SU-DHL-6 (cell line): ENCODE data around the gene NINL.
"Not testable (repeated sequence)": the region's sequence is repeated elsewhere in the genome, so short reads cannot be mapped to it uniquely, and the experiment has no call there.

Source experiments
- H2AFZ ChIP-seq: fragments of 200-600 bp; sonication (generic); 2 replicates; pipeline ENCODE4 v1.6.1; 2014; ENCODE audit warnings: low read depth, mild to moderate bottlenecking, moderate library complexity, mixed read lengths, antibody characterized with exemption, low read length; ENCODE audit not compliant: severe bottlenecking
- H3F3A ChIP-seq: fragments of 200-600 bp; shearing (Covaris generic); 2 replicates; pipeline ENCODE4 v1.6.0; 2016; ENCODE audit warnings: antibody characterized with exemption, mild to moderate bottlenecking; ENCODE audit not compliant: insufficient read depth
- H3K27ac ChIP-seq: fragments of 200-600 bp; sonication (generic); 2 replicates; pipeline ENCODE4 v1.5.1; 2016; ENCODE audit warnings: low read depth, mild to moderate bottlenecking, low read length, moderate library complexity, mixed read lengths
- H3K27me3 ChIP-seq: fragments of 200-600 bp; sonication (generic), shearing (Covaris generic); 2 replicates; pipeline ENCODE4 v1.6.0; 2014; ENCODE audit warnings: mild to moderate bottlenecking, low read length
- H3K36me3 ChIP-seq: fragments of 200-600 bp; sonication (generic); 2 replicates; pipeline ENCODE4 v1.6.1; 2014; ENCODE audit warnings: mild to moderate bottlenecking, low read length, mixed read lengths
- H3K4me2 ChIP-seq: fragments of 300-600, 200-600 bp; shearing (Covaris generic), sonication (generic); 2 replicates; pipeline ENCODE4 v1.6.0; 2014; ENCODE audit warnings: low read length, low read depth, mild to moderate bottlenecking; ENCODE audit not compliant: poor library complexity, severe bottlenecking
- H3K4me3 ChIP-seq: fragments of 200-600 bp; sonication (generic); 2 replicates; pipeline ENCODE4 v1.5.1; 2014; ENCODE audit warnings: antibody characterized with exemption, low read length, mild to moderate bottlenecking, mixed read lengths; ENCODE audit not compliant: insufficient read depth, poor library complexity, severe bottlenecking
- H3K79me2 ChIP-seq: fragments of 200-600 bp; sonication (generic); 2 replicates; pipeline ENCODE4 v1.6.1; 2014; ENCODE audit warnings: mild to moderate bottlenecking, low read length, moderate library complexity; ENCODE audit not compliant: insufficient read depth
- H3K9ac ChIP-seq: fragments of 200-600 bp; sonication (generic); 2 replicates; pipeline ENCODE4 v1.7.0; 2014; ENCODE audit warnings: mild to moderate bottlenecking, low read length
- H3K9me2 ChIP-seq: fragments of 200-600 bp; sonication (generic); replicated peaks from 2 replicates; pipeline ENCODE4 v1.6.1; 2014; ENCODE audit warnings: low read length; ENCODE audit not compliant: insufficient read depth
- H3K9me3 ChIP-seq: fragments of 200-600 bp; sonication (generic); 2 replicates; pipeline ENCODE4 v1.6.1; 2014; ENCODE audit warnings: low read length, mixed read lengths; ENCODE audit not compliant: insufficient read depth
- H4K20me1 ChIP-seq: fragments of 200-600 bp; sonication (generic); 2 replicates; pipeline ENCODE4 v1.6.1; 2014; ENCODE audit warnings: low read depth, mild to moderate bottlenecking, antibody characterized with exemption, low read length, moderate library complexity, mixed read lengths
- EZH2phosphoT487 ChIP-seq: fragments of 200-600 bp; sonication (generic), shearing (Covaris generic); conservative IDR thresholded peaks from 2 replicates; pipeline ENCODE4 v1.6.1; 2018; ENCODE audit warnings: mild to moderate bottlenecking, antibody characterized with exemption, low read length, moderate library complexity, mixed read lengths
- TF ChIP-seq, protein P1 (sequence below): fragments of 200-600 bp; sonication (generic); IDR thresholded peaks from one replicate; pipeline ENCODE4 v1.5.1; 2017; ENCODE audit warnings: antibody characterized with exemption, mild to moderate bottlenecking, low read length, moderate library complexity; ENCODE audit not compliant: insufficient read depth, poor library complexity, severe bottlenecking

Gene NINL

GRCh38 chr20:25503936-25504335 is 81.4 kb downstream of the NINL start:
- Histone ChIP-seq H3K79me2 (no peaks in the 10 kb centered on the region), H3F3A (no peaks in the 10 kb centered on the region), H2AFZ (no peak overlapping the region), H3K4me3 (no peak overlapping the region), H3K9me2 (no peaks in the 10 kb centered on the region), H4K20me1 (no peaks in the 10 kb centered on the region), H3K4me2 (no peak overlapping the region), H3K27me3 (no peaks in the 10 kb centered on the region), H3K27ac (no peak overlapping the region), H3K9ac (no peak overlapping the region), H3K9me3 (no peaks in the 10 kb centered on the region), H3K36me3 (no peaks in the 10 kb centered on the region)
- no peak for TF ChIP-seq EZH2phosphoT487

GRCh38 chr20:25503051-25503639 is 82.2 kb downstream of the NINL start:
- H3K27me3 ChIP-seq, H3K4me2 ChIP-seq, H2AFZ ChIP-seq, H3K36me3 ChIP-seq, H3F3A ChIP-seq, H3K79me2 ChIP-seq, H3K9ac ChIP-seq, H4K20me1 ChIP-seq, H3K4me3 ChIP-seq, H3K9me2 ChIP-seq, H3K9me3 ChIP-seq, H3K27ac ChIP-seq: not testable (repeated sequence)

GRCh38 chr20:25500880-25501351 is 84.4 kb downstream of the NINL start:
- Histone ChIP-seq H3K27ac (no peak overlapping the region), H3F3A (no peaks in the 10 kb centered on the region), H2AFZ (no peak overlapping the region), H3K9ac (no peak overlapping the region), H3K79me2 (no peaks in the 10 kb centered on the region), H3K4me3 (no peak overlapping the region), H3K27me3 (no peaks in the 10 kb centered on the region), H3K9me3 (no peaks in the 10 kb centered on the region), H3K4me2 (no peak overlapping the region), H3K9me2 (no peaks in the 10 kb centered on the region), H3K36me3 (no peaks in the 10 kb centered on the region), H4K20me1 (no peaks in the 10 kb centered on the region)
- TF ChIP-seq EZH2phosphoT487, result no peak
- TF ChIP-seq, protein P1, sequence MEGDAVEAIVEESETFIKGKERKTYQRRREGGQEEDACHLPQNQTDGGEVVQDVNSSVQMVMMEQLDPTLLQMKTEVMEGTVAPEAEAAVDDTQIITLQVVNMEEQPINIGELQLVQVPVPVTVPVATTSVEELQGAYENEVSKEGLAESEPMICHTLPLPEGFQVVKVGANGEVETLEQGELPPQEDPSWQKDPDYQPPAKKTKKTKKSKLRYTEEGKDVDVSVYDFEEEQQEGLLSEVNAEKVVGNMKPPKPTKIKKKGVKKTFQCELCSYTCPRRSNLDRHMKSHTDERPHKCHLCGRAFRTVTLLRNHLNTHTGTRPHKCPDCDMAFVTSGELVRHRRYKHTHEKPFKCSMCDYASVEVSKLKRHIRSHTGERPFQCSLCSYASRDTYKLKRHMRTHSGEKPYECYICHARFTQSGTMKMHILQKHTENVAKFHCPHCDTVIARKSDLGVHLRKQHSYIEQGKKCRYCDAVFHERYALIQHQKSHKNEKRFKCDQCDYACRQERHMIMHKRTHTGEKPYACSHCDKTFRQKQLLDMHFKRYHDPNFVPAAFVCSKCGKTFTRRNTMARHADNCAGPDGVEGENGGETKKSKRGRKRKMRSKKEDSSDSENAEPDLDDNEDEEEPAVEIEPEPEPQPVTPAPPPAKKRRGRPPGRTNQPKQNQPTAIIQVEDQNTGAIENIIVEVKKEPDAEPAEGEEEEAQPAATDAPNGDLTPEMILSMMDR, result no peak

DNA sequence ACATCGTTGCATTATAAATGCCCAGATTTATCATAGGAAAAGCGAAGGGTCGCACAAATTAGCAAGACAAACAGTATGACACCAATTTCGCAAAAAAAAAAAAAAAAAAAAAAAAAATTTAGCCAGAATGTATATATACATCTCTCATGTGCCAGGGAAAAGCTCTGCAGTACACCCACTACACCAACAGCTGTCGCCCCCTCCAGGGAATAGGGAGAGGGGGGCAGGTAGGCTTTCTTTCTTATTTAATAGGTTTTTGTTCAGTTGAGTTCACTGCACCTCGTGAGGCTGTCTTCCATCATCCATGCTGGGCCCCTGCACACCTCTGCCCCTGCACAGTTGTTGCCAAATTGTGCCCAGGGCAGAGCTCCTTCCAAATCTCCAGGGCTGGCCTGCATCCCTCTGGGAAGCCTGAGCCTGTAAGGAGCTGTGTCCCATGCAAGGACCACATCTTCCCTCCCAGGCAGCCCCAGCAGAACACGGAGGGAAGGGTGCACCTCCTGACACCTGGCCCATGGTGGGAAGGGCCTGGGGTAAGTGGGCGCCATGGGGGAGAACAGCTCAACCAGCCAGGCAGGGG is 85.4 kb downstream of the NINL start:
- Histone ChIP-seq H2AFZ (no peak overlapping the region), H3K9me3 (no peaks in the 10 kb centered on the region), H3K9ac (no peak overlapping the region), H3K27me3 (no peaks in the 10 kb centered on the region), H4K20me1 (no peaks in the 10 kb centered on the region), H3K27ac (no peak overlapping the region), H3K4me3 (no peak overlapping the region), H3K9me2 (no peaks in the 10 kb centered on the region), H3K4me2 (no peak overlapping the region), H3K79me2 (no peaks in the 10 kb centered on the region), H3K36me3 (no peaks in the 10 kb centered on the region), H3F3A (no peaks in the 10 kb centered on the region)
- TF ChIP-seq, protein P1, result no peak
- no peak for TF ChIP-seq EZH2phosphoT487
